Measurements from ENCODE around the gene HIP1. TPM values are rescaled to one million over a fixed set of nuclear protein-coding genes. Genes with fewer than 3 reads are reported as not detected.

The HIP1 gene
- total and polyA plus RNA-seq, 2 of the 4 experiments (the other 2 are of a cell fraction) = 6.8 to 10.0 TPM

GRCh38 chr7:75743455-75743859, 4.7 kb upstream of the HIP1 start:
- H3K18ac ChIP-seq (ENCODE audit: low read depth, low read length) = no peak overlapping the region
- peaks cover 3% of the 10 kb centered on the region; the same call in 1 of the 2 replicates for H3K4me1 ChIP-seq (ENCODE audit: control insufficient read depth, insufficient read depth, low read length)
- H4K8ac ChIP-seq (ENCODE audit: low read depth in 2 of 2, low read length in 2 of 2) = no peak overlapping the region
- dilution Hi-C loops (cut with HindIII; ENCODE audit: low sequenced_read_pairs, unreplicated experiment) (no loop called here), intact Hi-C loops (cut with micrococcal nuclease) (no loop called here), in situ Hi-C loops (cut with MboI; ENCODE audit: low sequenced_read_pairs) (no loop called here)
- no peak overlapping the region for H2AK9ac ChIP-seq (replicated peaks; ENCODE audit: low read depth, low read length, poor library complexity)
- H2BK120ac ChIP-seq (ENCODE audit: low read depth, low read length) = no peak overlapping the region
- no peak overlapping the region for H3K56ac ChIP-seq (ENCODE audit: extremely low read depth, insufficient read depth, low read length)
- H2AFZ ChIP-seq (replicated peaks; ENCODE audit: low read length, poor library complexity) = no peak overlapping the region
- CTCF ChIA-PET = no interaction called here
- TF ChIP-seq CHD1 (IDR thresholded peaks at IDR 0.05; ENCODE audit: low read depth, low read length) (no peak), RCOR1 (IDR thresholded peaks at IDR 0.05; ENCODE audit: insufficient replicate concordance, low read length) (no peak), USF2 (IDR thresholded peaks at IDR 0.05; ENCODE audit: low read depth, low read length) (no peak), CEBPB (IDR thresholded peaks at IDR 0.05; ENCODE audit: low read depth, low read length) (no peak), ELK1 (IDR thresholded peaks at IDR 0.05; ENCODE audit: borderline replicate concordance, low read depth, low read length) (no peak), MAFK (IDR thresholded peaks at IDR 0.05; ENCODE audit: low read depth, low read length) (no peak), NFE2L2 (IDR thresholded peaks at IDR 0.05; ENCODE audit: low read depth, low read length) (no peak), POLR2A (IDR thresholded peaks at IDR 0.05; ENCODE audit: low read depth, low read length) (no peak), BHLHE40 (IDR thresholded peaks at IDR 0.05; ENCODE audit: low read depth, low read length) (no peak), FOS (IDR thresholded peaks at IDR 0.05; ENCODE audit: low read depth, low read length) (no peak), SMC3 (IDR thresholded peaks at IDR 0.05; ENCODE audit: low read depth, low read length) (no peak), CTCF (conservative IDR thresholded peaks at IDR 0.05; ENCODE audit: low read depth, low read length) (no peak), RAD21 (IDR thresholded peaks at IDR 0.05; ENCODE audit: low read length) (no peak), MXI1 (IDR thresholded peaks at IDR 0.05; ENCODE audit: borderline replicate concordance, low read depth, low read length) (no peak), MAZ (IDR thresholded peaks at IDR 0.05; ENCODE audit: borderline replicate concordance, low read depth, low read length) (no peak), RFX5 (IDR thresholded peaks at IDR 0.05; ENCODE audit: low read depth, low read length) (no peak)
- H2BK15ac ChIP-seq (ENCODE audit: low read depth, low read length) = no peak overlapping the region
- no peak overlapping the region for H2BK5ac ChIP-seq (ENCODE audit: low read depth, low read length, poor library complexity, severe bottlenecking)
- no peak overlapping the region for H3K14ac ChIP-seq (replicated peaks; ENCODE audit: low read depth, low read length)
- POLR2A ChIA-PET (ENCODE audit: unreplicated experiment) = no interaction called here
- H3K9ac ChIP-seq (ENCODE audit: low read depth, low read length) = no peak overlapping the region
- no CpG with 5 or more reads among the region's 4 CpGs for WGBS, 2 experiments (ENCODE audit: extremely low coverage in 2 of 2, insufficient read length in 1 of 2)
- no peaks in the 10 kb centered on the region for H3K9me1 ChIP-seq (ENCODE audit: insufficient read depth, low read length)
- BruUV-seq (replicated peaks) = no TSS peak
- no peak overlapping the region for H3K23ac ChIP-seq (ENCODE audit: low read depth, low read length)
- peaks cover 3% of the 10 kb centered on the region; the same call in 1 of the 2 replicates for H3K27me3 ChIP-seq (ENCODE audit: control insufficient read depth, insufficient read depth, low read length)
- no peaks in the 10 kb centered on the region for H3K36me3 ChIP-seq (ENCODE audit: control insufficient read depth, insufficient read depth, low read length)
- DNase-seq = no peak
- no peak overlapping the region for H3K4ac ChIP-seq (ENCODE audit: low read depth, low read length)
- H4K5ac ChIP-seq (ENCODE audit: low read depth, low read length) = no peak overlapping the region
- H3K27ac ChIP-seq (ENCODE audit: insufficient read depth, low read length) = no peak overlapping the region
- H2AK5ac ChIP-seq (ENCODE audit: low read depth, low read length) = no peak overlapping the region; the same call in 1 of the 2 replicates
- no peaks in the 10 kb centered on the region for H4K20me1 ChIP-seq (ENCODE audit: insufficient read depth, low read length)
- no peak overlapping the region for H2BK20ac ChIP-seq (ENCODE audit: low read depth, low read length)
- H3K4me2 ChIP-seq (ENCODE audit: low read depth, low read length) = no peak overlapping the region
- H3K79me1 ChIP-seq (ENCODE audit: low read depth in 1 of 2, low read length in 2 of 2) = peaks cover 0 to 2% of the 10 kb centered on the region in 2 experiments; a peak in 2 of 4 replicates
- no peak for ATAC-seq (ENCODE audit: low read depth)
- H3K4me3 ChIP-seq (ENCODE audit: insufficient read depth, low read depth, low read length) = no peak overlapping the region
- H3K9me3 ChIP-seq (ENCODE audit: control insufficient read depth, insufficient read depth, low read length) = no peaks in the 10 kb centered on the region
- H4K91ac ChIP-seq (ENCODE audit: insufficient read depth, low read depth, low read length) = no peak overlapping the region
